Left lobe of liver (tissue), 2 donors: Measurements from ENCODE around the gene CTTNBP2NL. TPM values are rescaled to one million over a fixed set of nuclear protein-coding genes. Genes with fewer than 3 reads are reported as not detected.
"Not testable (repeated sequence)": the region's sequence is repeated elsewhere in the genome, so short reads cannot be mapped to it uniquely, and the experiment has no call there.

Experiments
- ATAC-seq: fragments of 200-7000 bp; cut with Tn5 transposase; one replicate; pipeline ENCODE4 v1.9.1; 2020; ENCODE audit warnings: mild to moderate bottlenecking, moderate library complexity
- DNase-seq: peaks from one replicate; pipeline ENCODE4 v3.0.0-alpha.2; 2020; ENCODE audit warnings: low spot score
- total RNA-seq: library from RNA; stranded (reverse); gene quantifications from one replicate; pipeline ENCODE4 v1.2.1, GENCODE V29; 2021
- donor health status: DM: no; HTN: no; CAD: no; lungs with moderate emphysema.
- donor health status: DM: no; HTN: yes; CAD: no.

The CTTNBP2NL gene
- total RNA-seq, 1 donor from 2014 or later, result 4.5 TPM

DNA sequence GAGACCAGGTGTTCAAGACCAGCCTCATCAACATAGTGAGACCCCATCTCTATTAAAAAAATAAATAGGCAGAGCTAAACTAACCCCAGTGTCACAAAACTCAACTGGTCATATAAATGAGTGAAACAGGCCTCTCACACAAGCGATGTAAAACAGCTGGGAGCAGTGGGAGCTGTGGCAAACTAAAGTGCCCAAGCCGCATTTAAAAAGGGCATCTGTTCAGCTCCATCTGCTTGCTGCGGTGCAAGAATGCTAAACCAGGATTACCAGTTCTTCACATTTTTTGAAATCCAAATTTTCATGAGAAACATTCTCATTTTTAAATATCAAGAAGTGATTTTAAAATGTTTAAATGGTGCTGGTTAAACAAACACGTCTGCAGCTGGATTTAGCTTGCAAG, 62.7 kb downstream of the CTTNBP2NL start:
- DNase-seq (no peak), ATAC-seq (no peak)

DNA sequence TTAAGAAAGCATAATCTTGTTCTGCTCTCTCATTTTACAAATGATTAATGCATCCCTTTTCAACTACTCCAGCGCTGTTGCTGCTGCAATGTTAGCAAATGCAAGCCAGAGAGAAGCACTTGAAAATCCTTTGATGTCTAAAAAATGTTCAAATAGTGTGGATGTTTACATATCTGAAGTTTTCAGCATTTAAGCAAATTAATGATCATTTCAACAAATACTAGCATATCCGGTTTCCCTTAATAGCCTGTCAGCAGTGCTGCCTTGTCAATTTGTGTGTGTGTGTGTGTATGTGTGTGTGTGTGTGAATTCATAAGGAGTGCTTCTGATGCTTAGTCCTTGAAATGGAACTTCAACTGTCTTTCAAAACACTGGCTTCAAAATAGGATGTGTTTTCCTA, 64.6 kb downstream of the CTTNBP2NL start:
- ATAC-seq (no peak), DNase-seq (no peak)

DNA sequence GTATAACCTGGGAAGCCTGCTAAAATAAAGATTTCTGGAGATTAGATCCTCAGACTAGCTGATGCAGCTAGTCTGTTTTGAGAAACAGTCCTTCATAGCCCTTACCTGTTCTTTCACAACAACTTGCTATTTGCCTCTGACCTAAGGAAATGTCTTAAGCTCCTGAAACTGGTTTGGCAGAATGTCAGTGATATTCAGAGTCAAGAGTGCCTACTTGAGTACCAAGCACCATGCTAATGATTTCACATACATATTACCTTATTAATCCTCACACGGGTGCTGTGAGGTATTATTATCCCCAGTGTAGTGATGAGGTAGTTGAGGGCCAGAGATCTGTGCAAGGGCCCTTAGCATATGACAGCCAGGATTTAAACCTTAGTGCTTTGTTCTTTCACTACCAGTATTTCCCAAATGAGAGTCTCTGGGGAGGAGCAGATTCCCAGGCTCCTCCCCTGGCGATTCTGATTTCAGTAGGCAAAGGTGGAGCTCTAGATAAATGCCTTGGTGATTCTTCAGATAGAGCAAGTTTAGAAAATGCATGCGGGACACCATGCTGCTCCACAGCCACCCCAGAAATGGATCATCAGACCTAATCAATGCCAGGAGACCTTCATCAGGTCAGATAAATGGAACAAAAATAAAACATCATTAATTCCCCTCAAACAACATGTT, 65.3 kb downstream of the CTTNBP2NL start:
- no peak for DNase-seq
- ATAC-seq, result no peak

DNA sequence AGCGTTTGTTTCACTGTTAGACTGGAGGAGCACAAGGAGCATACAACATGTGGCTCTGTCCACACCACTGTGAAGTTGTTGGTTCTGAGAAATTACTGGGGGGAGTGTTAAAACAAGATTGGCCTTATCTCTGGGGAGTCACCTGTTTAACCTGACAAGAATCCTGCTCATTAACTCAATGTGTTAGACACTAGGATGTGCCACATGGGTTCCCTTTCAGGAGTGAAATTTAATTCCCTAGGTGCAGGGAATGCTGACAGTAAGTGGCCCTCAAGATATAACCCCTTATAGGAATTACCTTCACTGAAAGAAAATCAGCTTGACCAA, 66.9 kb downstream of the CTTNBP2NL start:
- no peak for DNase-seq
- no peak for ATAC-seq

DNA sequence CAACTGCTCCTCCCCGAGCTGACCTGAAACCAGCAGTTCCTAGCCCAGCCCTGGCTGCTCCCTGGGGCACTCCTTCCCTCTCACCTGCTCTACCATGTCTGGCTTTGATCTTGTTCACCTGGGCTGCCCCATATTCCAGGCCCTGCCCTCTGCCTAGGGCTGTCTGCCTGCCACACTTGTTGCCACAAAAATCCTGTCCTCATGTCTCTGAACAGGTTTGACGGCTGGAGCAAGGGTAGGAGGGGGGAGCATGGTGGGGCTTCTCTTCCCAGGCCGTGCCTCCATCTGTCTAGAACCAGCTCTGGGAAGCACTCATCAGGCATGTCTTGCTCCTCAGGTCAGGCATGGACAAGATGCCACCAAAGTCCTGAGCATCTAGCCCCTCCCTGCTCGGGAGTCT, 68.5 kb downstream of the CTTNBP2NL start:
- ATAC-seq, result no peak
- DNase-seq, result no peak

DNA sequence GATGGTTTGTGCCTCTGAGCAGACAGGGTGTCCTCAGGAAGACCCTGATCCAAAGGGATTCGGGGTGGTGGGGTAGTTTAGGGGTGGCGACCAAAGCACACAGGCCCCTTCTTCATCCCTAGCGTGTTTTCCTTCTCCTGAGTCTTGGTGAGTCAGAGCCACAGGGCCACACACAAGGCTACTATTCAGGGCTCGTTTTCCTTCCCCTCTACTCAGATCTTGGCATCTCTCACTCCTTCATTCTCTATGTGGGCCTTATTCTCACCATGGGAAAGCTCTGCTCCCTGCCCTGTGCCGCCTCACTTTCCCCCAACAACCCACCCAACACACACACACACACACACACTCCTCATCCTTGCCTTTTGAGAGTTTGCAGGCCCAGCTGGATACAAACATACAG, 69.1 kb downstream of the CTTNBP2NL start:
- ATAC-seq (no peak), DNase-seq (no peak)

DNA sequence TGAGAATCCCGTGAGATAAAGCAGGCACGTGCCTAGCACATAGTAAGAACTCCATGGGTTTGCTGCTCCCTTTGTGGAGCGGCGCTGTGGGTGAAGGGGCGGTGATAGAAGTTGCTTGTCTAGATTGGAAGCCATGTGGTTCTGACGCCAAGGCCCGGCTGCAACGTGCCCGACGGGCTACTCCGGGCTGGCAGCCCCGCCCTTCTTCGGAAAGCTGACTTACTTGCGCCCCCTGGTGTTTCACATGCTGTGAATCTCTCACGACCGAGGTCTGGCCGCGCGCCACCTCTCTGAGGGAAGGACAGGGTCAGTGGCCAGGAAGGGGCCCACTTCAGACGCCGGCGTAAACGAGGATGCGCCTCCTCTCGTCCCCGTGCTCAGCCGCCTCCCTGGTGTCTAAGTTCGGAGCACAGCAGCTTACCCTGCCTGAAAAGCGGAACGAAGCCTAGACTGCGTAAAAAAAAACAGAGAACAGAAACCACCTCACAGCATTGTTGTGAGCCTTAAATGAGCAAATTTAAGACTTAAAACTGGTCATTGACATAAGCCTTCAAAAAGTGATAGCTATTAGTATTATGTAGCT, 70.2 kb downstream of the CTTNBP2NL start:
- ATAC-seq (peak; percentile 98), DNase-seq (peak; percentile 93)

DNA sequence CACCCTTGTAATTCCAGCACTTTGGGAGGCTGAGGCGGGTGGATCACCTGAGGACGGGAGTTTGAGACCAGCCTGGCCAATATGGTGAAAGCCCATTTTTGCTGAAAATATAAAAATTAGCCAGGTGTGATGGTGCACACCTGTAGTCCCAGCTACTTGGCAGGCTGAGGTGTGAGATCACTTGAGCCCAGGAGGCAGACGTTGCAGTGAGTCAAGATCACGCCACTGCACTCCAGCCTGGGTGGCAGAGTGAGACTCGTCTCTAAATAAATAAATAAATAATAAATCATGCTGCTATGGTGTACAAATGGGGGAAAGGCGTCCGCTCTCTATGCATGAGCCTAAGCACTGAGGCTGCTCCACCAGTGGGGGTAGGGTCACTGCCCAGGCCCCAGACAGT, 74.3 kb downstream of the CTTNBP2NL start:
- not testable (repeated sequence) for ATAC-seq

DNA sequence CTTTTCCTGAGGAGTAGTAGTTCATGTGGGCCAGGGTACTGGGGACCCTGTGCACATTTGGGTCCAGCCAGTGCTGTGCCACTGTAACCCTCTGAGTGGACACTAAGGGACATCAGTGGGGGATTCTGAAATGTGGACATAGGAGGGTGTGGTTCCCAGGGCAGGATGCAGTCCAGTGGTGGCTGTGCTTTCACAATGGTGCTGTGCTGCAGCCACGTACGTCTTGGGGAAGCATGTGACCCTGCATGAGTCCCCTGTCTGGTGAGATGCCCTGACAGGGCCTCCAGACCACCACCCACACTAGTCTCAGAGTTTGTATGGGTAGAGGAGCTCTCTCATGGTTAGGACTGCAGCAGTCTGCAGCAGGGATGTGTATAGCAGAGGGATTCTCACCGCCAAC, 75.0 kb downstream of the CTTNBP2NL start:
- ATAC-seq (no peak), DNase-seq (no peak)

More for the DNA sequence above, 74.3 kb downstream of the CTTNBP2NL start:
- DNase-seq, result not testable (repeated sequence)

DNA sequence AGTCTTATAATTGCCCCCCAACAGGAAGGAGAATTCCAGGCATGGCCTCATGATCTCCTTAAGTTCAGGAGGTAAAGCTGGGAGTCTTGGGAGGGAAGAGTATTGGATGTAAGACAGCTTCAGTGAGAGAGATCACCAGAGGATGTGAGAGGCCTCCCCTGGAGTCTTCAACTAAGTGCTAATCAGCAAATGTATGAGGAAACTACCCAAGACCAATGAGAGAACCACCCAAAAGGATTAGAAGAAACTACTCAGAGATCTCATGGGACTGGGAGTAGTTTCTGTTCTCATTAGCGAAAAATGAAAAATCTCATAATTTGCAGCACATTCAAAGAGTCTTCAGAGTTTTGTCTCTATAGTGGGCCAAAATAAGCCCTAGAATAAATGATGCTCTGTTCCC, 76.1 kb downstream of the CTTNBP2NL start:
- ATAC-seq (no peak), DNase-seq (no peak)

DNA sequence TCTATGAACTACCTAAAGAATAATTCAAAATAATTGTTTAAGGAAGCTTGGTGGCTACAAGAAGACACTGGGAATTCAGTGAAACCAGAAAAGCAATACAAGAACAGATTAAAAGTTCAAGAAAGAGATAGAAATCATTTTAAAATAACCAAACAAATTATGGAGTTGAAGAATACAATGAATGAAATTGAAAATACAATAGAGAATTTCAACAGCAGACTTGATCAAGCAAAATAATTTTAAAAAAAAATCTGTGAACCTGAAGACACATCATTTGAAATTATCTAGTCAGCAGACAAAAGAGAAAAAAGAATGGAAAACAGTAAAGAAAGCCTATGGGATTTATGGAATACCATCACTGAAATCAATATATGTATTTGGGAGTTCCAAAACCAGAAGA, 81.5 kb downstream of the CTTNBP2NL start:
- no peak for DNase-seq
- ATAC-seq, result no peak

DNA sequence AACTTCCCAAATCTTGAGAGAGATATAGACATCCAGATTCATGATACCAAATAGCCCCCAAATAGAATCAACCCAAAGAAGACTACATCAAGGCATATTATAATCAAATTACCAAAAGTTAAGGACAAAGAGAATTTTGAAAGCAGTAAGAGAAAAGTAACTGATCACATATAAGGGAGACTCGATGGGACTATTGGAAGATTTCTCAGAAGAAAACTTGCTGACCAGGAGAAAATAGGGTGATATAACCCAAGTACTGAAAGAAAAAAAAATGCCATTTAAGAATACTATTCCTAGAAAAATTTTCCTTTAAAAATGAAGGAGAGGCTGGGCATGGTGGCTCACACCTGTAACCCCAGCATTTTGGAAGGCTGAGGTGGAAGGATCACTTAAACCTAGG, 82.3 kb downstream of the CTTNBP2NL start:
- DNase-seq (no peak), ATAC-seq (no peak)

DNA sequence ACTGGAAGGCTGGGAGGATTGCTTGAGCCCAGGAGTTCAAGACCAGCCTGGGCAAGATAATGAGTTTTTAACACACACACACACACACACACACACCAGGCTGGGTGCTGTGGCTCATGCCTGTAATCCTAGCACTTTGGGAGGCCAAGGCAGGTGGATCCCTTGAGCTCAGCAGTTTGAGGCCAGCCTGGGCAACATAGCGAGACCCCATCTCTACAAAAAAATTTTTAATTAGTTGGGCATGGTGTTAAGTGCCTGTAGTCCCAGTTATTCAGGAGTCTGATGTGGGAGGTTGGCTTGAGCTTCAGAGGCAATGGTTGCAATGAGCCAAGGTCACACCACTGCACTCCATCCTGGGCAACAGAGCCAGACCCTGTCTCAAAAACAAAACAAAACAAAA, 90.0 kb downstream of the CTTNBP2NL start:
- DNase-seq, ATAC-seq: not testable (repeated sequence)

DNA sequence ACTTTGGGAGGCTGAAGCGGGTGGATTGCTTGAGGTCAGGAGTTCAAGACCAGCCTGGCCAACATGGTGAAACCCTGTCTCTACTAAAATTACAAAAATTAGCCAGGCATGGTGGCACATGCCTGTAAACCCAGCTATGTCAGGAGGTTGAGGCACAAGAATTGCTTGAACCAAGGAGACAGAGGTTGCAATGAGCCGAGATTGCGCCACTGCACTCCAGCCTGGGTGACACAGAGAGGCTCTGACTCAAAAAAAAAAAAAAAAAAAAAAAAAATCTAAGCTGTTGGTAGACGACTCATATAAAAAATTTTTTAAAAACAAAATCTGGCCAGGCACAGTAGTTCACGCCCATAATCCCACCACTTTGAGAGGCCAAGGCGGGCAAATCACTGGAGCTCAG, 91.7 kb downstream of the CTTNBP2NL start:
- not testable (repeated sequence) for DNase-seq, ATAC-seq

DNA sequence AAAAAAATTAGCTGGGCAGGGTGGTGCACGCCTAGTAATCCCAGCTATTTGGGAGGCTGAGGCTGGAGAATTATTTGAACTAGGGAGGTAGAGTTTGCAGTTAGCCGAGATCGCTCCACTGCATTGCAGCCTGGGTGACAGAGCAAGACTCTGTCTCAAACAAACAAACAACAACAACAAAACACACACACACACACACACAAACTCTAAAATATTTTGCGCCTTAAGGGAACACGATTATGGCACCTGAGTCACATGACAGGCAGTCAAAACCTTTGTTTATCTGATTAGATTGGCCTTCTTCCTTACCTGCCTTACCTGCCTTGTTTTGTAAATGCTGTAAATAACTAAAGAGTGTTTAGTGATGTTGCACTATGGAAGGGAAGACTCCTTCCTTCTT, 92.1 kb downstream of the CTTNBP2NL start:
- no peak for DNase-seq
- ATAC-seq, result no peak

DNA sequence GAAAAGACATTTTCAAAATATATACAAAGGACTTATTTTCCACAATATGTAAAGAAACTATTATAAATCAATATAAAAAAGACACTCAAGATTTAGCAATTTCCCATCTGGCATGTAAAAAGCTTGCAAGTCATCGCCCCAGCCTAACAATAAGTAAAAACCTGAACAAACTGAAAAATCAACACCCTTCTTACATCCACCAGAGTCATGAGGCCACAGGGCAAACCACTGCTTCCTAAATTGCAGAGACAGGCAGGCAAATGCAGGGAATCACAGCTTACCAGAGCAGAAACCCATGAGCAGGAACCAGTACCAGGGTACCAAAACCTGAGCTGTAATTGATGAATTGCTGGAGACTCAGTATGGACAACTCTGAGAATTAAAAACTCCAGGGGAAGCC, 96.1 kb downstream of the CTTNBP2NL start:
- DNase-seq, result no peak
- ATAC-seq, result no peak

DNA sequence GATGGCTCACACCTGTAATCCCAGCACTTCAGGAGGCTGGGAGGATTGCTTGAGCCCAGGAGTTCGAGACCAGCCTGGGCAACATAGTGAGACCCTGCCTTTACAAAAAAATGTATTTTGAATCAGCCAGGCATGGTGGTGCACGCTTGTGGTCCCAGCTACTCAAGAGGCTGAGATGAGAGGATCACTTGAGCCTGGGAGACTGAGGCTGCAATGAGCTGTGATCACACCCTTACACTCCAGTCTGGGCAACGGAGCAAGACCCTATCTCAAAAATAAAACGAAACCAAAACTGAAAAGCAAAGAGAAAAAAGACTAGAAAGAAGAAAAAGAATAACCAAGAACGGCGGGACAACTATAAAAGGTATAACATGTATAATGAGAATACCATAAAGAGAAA, 97.3 kb downstream of the CTTNBP2NL start:
- no peak for DNase-seq
- no peak for ATAC-seq

DNA sequence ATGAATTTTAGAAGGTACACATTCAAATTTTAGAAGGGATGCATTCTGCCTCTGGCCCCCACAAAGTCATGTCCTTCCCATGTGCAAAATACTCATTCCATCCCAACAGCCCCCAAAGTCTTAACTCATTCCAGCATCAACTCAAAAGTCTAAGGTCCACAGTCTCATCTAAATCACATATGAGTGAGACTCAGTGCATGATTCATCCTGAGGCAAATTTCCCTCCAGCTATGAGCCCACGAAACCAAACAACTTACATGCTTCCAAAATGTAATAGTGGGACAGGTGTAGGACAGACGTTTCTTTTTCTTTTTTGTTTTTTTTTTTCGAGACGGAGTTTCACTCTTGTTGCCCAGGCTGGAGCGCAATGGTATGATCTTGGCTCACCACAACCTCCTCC, 100.3 kb downstream of the CTTNBP2NL start:
- ATAC-seq (no peak), DNase-seq (no peak)

DNA sequence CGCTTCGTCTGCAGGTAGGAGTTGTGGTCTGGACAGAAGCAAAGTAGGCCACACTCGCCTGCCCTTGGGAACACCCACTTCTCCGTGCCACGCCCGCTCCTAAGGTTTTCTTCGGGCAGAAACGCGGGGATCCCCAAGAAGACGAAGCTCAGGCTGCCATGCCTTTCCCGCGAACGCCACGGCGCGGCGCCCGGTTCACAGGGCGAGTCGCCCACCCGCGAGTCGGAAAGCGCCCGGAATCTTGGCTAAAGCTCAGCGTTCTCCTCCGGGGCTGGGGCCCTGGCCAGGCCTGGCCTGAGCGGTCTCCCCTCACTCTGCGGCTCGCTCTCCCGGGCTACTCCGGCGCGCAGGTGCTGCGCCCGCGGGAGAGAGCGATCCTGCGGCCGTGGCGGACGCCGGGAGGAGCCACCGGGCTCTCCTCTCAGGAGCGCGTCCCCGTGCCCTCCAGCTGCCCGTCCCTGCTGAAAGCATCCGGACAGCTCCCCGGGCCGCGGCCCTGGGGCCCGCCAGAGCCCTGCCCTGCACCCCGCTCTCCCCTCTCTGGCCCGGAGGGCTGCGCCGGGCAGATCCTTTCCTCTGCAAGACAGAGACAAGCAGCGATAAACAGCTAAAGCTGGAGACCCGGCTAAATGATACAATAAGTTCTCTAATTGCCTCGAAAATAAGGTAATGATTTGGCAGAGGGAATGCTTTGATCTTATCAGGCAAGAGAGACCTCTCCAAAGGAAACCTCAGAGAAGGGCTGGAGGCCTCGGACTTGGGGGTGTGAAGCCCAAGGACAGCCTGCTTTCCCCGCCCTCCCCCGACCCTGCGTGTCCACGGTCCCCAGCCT, 106.0 kb downstream of the CTTNBP2NL start:
- ATAC-seq (peak; percentile 89), DNase-seq (peak; percentile 62)

DNA sequence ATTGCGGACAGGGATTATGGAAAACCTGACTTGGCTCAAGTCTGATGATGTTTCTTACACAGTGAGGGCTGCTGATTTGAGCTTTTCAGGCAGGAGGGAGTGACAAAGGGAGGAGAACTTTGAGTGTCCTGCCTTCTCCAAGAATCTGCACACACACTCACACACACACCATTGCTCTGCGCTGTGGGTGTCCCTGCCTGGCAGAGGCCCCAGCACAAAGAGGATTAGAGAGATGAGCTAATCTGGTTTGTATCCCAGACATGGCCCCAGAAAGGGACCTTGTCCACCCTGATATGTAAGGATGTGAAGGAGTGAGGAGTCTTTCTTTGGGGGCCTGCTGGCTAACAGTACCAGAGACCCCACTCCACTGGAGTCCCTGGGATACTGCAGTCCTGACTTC, 106.8 kb downstream of the CTTNBP2NL start:
- DNase-seq (no peak), ATAC-seq (no peak)

DNA sequence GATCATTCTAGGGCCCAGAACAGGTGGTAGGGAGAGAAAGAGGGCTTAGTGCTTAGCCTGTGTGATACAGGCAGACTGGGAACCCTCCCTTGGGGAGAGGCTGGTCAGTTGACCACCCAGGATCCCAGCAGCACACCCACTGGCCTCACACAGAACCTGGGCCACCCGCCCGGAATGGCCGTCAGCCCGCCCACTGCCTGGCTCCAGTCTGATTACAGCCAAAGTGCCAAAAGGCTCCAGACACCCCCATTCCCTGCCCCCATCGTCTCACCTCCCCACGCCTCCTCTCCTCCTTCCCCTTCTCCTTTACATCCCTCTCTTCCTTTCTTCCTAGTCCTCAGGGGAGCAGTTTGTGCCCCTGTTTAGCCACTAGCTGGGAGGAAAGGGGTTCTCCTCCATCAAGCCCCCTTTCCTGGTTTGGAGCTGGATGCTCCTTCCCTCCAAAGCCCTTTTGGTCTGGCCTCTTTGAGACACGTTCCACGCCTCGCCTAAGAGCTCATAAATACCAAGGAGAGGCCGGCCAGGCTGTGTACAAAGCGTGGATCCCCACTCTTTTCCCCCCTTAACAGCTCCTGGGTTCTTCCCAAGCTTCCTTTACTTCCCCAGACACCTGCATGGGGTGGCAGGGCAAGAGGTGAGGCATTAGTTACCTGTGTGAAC, 108.1 kb downstream of the CTTNBP2NL start:
- ATAC-seq (no peak), DNase-seq (no peak)
